ENCODE results near the gene ARHGAP22.

ARHGAP22 gene

DNA sequence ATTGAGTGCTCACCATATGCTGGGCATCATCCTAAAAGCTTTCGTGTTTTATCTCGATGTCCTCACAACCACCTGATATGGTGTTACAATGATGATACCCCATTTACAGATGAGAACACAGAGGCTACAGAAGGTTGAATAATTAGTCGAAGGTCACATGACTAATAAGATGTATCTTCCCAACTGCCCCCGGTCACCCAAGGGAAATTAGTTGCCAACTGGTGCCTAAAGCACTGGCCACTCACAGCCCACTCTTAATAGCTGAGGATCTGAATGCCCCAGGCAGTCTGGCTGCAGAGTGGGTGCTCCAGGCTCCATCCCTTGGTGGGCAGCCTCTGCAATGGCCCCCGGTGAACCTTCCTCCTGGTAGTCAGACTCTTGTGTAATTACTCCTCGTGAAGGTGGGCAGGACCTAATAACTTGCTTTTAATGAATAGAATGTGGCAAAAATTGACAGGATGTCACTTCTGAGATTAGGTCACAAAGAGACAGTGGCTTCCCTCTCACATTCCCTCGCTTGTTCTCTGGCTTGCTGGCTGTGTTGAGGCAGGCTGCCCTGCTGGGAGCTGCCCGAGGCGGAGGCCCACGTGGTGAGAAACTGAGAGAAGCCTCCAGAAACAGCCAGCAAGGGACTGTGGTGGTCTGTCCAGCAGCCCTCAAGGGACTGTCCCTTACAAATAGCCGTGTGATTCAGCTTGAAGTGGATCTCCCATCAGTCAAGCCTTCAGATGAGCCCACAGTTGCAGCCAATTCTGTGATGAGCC, 109.4 kb downstream of the ARHGAP22 start:
- no peak for DNase-seq

DNA sequence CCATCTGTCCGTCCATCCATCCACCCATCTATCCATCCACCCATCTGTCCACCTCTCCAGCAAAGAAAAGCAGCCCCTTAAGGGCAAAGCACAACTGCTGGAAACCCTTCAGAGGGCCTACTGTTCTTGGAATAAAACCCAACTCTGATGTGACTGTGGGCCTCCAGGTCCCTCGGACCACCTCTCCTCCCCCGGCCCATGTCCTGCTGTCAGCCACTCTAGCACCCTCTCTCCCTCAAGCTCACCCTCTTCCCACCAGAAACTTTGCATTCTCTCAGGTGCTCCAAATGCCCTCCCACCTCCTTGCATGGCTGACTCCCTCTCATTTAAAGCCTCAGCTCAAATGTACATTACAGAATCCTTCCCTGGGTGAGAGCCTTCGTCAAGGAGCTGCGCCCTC, 110.3 kb downstream of the ARHGAP22 start:
- no peak for DNase-seq

DNA sequence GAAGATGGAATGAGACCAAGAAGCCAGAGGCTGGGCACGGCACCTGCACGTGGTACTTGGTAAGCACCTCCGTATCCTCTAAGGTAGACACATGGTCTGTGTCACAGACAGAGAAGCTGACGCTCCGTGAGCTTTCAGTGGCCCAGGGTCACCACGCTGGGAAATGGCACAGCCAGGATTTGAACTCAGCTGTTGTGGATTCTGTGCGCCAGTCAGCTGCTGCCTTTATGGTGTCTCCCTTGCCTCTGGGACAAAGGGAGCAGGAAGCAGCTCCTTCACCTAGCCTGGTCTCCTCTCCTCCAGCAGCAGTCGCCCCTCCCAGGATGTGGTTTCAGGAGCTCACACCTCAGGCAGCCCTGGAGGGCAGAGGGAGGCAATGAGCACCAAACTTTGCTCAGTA, 110.8 kb downstream of the ARHGAP22 start:
- DNase-seq = no peak

DNA sequence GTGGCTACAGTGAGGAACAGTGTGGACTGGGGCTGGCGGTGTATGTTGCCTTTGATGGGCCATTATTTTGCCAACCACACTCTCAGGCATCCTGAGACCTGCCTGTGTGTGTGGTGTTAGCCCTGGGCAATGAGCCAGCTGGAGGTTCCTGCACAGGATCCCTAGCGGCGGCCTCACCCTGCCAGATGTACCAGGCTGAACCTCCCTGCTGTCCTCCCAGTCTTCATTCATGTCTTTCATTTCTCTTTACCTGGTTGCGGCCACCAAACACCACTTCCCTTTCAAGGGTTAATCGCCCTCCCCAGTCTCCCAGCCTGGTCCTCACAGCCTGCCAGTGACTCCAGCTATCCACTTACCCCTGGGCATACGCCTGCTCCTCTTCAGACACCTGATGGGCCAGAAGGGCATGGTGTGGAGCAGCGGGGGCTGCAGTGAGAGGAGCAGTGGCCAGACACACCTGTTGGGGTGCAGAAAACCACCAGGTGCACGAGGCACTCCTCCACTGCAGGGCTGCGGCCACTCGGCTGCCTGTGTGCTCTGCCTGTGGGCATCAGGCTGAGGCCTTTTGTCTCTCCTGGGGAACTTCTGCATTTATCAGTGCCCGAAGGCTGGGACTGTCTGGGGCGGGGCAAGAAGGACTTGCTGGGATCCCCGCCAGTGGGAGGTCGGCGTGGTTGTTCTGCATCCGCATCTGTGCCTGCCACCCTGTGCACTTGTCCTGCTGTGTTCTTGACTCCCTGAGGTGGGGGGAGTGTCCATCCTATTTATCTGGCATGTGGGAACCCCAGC, 111.6 kb downstream of the ARHGAP22 start:
- no peak for DNase-seq

DNA sequence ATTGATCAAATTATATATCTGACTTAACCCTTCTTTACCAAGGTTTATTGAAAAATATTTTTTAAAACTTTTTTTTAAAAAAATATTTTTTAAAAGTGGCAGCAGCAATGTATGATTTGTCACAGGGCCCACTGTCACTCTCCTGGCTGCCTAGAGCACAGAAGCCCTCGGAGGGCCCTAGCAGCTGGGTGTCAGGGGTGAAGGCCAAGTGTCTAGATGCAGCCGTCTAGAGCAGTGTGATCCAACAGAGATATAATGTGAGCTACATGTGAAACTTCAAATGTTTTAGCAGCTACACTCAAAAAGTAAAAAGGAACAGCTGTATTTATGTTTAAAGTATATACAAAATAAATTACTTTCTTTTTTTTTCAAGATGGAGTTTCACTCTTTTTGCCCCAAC, 112.7 kb downstream of the ARHGAP22 start:
- DNase-seq = no peak

DNA sequence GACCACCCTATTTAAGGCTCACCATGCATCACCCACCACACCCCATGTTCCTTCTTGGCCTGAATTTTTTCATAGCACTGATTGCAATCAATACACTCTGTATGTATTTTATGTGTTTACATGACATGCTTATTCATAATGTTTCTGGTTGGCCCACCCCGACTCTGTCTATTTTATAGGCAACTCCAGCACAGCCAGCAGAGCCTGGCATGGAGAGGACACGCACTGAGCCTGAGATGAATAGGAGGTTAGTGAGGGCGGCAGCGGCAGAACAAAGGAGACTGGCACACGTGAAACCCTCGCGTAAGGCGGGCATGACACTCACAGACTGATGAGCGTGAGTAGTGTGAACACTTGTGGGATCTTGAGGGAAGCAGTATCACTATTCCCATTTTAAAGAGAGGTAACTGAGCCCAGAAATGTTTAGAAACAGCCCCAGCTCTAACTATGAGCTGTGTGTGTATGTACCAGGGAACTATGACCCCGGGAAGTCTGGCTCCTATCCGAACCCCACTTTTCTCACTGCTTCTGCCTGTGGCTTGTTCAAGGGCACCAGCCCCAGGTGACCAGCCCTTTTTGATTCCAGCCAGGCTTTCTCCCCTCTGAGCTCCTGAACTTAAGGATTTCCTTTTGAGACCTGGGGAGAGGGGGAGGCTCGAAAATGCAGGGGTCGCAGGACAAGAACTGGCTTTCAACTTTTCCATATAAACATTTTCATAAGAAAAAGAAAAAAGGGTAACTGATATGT, 113.3 kb downstream of the ARHGAP22 start:
- no peak for DNase-seq

DNA sequence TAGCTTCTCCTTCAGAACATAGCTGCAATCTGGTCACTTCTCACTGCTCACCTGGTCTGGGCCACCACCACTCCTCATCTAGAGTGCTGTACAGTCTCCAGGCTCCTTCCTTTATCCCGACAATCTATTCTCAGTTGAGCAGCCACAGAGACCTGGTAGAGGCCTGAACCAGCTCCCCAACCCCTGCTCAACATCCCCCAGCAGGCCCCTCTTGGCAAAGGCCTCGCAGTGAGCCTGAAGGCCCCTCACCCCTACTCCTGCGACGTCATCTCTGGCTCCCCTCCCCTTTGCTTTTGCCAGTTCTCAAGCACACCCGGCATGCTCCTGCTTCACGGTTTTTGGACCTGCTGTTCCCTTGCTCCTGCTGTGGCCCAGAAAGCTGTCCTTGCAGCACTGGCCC, 113.9 kb downstream of the ARHGAP22 start:
- DNase-seq = no peak

DNA sequence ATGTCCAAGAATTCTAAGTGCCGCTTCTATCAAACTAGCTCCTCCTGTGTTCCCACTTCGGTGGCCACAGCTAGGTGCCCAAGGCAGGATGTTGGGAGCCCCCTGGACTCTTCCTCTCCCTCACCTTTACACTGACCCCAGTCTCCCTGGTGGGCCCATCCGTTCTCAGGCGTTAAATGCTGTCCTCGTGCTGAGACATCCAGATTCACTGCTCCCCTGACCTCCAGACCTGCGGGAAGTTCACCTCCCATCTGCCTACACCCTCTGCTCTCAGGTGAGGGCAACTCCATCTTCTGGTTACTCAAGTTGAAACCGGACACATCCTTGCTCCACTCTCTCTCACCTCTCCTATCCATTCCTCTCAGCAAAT, 114.3 kb downstream of the ARHGAP22 start:
- no peak for DNase-seq

DNA sequence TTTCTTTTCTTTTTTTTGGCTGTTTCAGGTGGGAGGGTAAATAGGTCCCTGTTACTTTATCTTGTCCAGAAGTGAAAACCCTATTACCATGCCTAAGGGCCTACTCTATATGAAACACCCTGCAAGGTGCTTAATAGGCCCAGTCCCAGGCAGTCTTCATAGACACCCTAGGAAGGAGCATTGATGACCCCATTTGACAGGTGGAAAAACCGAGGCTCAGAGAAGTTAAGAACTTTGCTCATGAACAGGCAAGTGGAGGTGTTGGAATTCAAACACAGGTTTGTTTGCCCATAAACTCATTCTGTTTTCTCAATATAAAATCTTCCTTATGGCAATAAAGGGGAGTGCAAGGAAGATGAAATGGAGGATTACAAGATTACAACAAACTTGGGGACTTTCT, 115.8 kb downstream of the ARHGAP22 start:
- DNase-seq = no peak

DNA sequence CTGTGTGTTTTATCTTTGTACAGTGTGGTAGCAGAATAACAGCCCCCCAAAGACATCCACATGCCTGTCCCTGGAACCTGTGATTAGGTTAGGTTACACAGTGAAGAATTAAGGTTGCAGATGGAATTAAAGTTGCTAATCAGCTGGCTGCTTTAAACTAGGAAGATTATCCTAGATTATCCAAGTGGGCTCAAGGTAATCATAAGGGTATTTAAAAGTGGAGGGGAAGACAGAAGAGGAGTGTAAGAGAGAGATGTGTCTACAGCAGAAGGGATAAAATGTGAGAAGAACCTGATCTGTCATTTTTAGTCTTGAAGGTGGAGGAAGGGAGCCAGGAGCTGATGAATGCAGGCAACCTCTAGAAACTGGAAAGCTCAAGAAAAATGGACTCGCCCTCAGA, 117.6 kb downstream of the ARHGAP22 start:
- no peak for DNase-seq

DNA sequence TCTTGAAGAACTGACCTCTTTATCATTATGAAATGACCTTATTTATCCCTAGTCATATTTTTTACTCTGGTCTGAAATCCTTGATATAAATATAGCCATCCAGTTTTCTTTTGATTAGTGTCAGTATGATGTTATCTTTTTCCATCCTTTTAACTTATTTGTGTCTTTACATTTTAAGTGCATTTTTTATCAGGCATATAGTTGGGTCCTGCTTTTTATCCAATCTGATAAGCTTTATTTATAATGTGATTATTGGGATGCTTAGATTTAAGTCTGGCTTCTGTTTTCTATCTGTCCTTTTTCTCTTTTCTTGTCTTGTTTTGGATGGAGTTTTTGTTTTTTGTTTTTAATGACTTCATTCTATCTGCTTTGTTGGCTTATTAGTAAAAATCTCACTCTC, 119.2 kb downstream of the ARHGAP22 start:
- no peak for DNase-seq

DNA sequence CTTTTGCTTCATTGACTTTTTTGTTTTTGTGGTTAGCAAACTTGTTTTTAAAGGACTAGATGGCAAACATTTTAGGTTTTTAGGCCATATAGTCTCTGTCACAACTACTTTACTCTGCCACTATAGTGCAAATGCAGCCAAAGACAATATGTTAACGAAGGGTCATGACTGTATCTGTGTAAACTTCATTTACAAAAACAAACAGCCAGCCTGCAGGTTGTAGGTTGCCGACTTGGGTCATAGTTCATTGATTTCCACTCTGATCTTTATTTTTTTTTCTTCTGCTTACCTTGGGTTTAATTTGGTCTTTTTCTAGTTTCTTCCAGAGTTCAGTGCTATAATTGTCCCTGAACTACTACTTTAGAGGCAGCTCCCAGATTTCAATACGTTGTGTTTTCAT, 120.0 kb downstream of the ARHGAP22 start:
- DNase-seq = no peak

DNA sequence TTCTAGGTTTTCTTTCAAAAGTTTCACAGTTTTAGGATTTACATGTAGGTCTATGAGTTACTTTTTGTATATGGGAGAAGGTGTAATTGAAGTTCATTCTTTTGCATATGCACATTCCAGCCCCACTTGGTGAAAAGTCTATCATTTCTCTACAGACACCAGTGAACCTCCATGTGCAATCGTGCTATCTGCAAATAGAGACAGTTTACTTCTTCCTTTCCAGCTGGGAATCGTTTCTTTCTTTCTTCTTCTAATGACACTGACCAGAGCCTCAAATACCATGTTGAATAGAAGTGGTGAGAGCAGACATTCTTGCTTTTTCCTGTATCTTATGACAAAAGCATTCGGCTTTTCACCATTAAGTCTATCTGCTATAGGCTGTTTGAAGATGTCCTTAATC, 122.7 kb downstream of the ARHGAP22 start:
- no peak for DNase-seq

DNA sequence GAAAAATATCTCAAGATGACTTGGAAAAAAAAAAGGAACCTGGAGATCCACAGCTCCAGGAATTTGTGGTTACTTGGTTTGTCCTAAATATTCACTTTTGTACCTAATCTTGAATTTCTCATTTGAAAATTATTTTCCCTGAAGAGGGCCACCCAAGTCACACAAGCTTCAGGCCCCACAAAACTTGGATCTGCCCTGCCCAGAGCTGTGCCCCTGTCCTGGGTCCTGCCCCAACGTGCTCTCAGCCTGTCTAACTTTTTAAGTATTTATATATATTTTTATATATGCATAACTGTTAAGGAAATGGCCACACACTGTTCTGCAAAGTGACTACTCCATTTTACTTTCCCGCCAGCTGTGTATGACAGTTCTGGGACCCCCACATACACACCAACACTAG, 123.5 kb downstream of the ARHGAP22 start:
- DNase-seq = no peak

DNA sequence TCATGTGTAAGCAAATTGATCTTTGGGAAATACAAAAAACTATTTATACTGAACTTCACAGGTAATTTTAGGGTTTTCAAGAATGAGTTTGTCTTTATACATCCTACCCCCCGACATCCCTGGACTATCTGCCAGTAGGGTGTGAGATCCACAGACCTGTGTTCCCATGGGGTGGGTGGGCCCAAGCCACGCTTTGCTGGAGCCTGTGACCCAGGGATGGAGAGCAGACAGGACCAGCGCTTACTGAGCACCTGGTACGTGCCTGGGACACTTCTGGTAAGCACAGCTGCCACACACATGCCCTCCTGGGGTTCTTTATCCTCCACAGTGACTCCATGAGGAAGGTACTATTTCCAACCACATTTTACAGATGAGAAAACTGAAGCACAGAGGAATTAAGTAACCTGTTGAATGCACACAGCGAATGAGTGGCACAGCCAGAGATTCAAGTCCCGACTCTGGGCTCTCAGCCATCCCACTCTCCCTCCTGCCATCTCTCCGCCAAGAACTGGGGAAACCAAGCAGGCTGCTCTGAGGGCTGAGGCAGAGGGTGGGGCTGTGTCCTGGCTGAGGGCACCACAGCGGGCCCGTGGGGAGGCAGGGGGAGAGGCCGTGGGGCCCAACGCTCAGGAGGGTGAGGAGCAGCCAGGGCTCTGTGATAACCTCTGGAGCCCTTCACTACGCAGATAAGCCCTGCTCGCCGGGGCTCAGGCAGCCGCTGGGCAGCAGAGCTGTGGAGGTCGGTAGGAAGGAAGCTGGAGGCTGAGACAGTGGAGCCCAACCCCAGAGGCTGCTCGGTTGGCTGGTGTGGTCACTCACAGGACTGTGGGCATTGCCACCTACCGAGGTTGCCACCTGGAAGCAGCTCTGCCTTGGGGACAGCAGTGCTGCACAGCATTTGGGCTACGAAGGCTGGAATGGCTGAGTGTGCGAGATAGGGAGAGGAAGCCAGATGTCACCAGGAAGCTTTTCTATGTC, 124.2 kb downstream of the ARHGAP22 start:
- DNase-seq = no peak

DNA sequence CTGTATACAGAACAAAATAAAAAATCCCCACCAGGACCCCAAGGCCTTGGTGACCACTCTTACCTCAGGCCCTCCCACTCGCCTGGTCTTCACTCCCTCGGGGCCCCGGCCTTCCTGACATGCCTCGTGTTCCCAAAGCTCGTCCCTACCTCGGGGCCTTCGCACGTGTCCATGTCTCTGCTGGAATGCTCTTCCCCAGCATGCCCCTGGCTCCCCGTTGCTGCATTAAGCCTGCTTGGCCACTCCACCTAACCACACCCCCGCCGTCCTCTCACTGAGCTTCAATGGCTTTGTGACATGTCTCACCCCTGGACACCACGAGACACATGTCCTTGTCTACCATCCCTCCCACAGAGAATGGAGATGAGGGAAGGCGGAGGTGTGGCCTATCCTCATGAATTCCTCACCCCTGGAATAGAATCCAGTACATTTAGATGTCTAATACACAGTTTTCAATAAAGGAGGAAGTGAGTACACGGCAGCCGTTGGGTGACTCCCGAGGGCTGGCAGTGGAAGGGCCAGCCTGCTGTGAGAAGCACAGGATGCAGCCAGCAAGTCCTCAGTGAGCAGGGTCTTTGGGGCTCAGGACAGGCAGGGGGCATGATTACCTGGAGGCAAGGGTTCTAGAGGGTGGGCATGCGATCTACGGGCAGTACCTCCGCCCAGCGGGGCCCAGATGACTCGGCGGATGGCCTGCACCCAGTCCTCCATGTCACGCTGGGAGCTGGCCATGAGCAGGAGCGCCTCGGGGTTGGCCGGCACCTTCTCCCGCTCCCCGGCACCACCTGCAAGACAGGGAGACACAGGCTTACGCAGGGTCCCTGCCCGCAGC, 125.7 kb downstream of the ARHGAP22 start:
- DNase-seq = no peak

DNA sequence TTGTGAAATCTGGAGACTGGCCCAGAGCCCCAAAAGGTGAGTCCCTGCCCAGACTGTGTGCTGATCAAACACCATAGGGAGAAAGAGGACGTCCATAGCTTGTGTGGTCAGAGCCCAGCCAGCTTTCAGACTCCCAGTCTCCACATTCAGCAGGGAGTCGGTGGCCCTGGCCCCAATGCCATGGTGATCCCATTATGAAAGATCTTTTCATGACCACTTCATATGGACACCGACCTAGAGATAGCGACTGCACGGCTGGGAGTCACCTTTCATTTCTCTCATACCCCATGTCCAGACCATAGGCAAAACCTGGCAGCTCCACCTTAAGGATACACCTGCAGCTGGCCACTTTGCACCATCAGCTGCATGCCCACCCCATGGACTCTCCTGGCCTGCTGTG, 126.4 kb downstream of the ARHGAP22 start:
- no peak for DNase-seq

DNA sequence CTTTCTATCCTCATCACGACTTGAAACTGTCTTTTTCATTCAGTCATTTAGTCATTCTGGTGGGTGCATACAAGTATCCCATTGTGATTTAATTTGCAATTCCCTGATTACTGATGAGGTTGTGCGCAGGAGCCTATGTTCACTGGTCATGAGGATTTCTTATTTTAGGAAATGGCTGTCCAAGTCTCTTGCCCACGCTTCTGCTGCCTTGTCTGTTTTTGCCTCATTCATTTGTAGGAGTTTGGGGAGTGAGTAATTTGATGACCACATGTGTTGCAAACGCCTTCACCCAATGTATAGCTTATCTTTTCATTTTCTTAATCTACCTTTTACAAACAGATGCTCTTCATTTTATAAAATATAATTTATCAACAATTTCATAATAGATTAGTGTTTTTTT, 127.3 kb downstream of the ARHGAP22 start:
- no peak for DNase-seq

DNA sequence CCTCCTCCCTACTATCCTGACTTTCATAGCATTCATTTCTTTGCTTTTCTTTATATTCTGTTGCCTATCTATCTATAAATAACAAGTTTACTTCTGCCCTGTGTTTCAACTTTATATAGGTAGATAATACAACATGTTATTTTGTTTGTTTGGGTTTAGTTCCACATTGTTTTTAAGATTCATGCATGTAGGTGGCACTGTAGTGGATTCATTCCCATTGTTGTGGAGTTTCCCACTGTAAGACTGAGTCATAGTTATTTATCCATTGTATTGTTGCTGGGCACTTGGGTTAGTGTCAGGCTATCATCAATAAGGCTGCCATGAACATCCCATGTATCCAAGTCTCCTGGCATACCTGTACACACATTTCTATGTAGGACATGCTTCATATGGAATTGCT, 127.7 kb downstream of the ARHGAP22 start:
- DNase-seq = no peak

DNA sequence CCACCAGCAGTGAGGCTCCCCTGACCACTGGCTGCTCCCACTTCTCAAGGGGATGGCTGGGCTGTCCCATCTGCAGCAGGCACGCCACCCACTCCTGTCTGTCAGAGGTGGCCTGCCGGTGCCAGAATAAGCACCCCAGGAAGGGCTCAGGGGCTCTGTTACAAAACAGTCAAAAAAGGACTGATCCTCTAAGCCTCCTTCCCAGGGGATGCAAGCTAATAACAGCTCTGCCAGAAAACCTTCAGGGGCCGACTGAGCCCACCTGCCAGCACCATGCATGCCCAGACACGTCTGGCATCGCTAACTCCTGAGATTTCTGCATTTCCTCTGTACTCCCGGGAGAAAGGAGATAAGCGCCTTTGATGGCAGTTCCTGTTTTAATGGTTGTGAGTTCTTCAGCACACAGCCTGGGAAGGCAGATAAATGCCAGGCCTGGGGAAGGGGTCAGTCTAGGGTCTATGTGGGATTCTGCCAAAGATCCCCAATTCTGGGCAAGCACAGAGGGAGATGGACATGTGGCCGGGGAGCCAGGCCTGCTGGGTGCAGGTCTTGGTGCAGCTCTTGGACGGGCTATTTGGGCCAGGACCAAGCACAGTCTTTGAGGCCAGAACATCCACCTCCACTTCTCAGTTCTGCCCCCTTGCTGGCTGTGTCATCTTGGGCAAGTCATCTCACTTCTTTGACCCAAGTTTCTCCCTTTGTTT, 128.4 kb downstream of the ARHGAP22 start:
- no peak for DNase-seq

DNA sequence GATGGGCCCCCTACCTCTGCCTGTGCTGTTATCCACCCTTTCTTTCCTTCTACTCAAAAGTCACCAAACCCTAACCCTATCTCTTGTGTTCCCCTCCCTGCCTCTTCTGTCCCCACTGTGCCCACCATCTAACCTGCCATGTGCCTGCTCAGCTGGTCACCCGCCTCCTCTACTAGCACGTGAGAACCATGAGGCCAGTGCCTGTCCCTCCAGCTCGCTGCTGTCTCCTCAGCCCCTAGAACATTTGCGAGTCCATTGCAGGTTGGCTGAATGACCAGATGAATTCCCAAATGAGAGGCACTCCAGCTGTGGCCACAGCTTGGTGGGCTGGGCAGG, 129.0 kb downstream of the ARHGAP22 start:
- no peak for DNase-seq

Data from stimulated activated CD4-positive, alpha-beta T cell treated with anti-CD3 and anti-CD28 coated beads, Interleukin-4, amount 100 ng/mL, for 24 hours (primary cell).